22Rv1 (cell line): ENCODE results near the gene PLAC8L1.

Experiments
- ZFX ChIP-seq: fragments of 450-650 bp; IDR thresholded peaks from 2 replicates; pipeline ENCODE4 v1.6.1; 2017; ENCODE audit warnings: antibody characterized with exemption, borderline replicate concordance
- TF ChIP-seq, protein P1 (sequence below): fragments of 450-650 bp; IDR thresholded peaks from 2 replicates; pipeline ENCODE4 v1.5.1; 2017; ENCODE audit warnings: mild to moderate bottlenecking

DNA sequence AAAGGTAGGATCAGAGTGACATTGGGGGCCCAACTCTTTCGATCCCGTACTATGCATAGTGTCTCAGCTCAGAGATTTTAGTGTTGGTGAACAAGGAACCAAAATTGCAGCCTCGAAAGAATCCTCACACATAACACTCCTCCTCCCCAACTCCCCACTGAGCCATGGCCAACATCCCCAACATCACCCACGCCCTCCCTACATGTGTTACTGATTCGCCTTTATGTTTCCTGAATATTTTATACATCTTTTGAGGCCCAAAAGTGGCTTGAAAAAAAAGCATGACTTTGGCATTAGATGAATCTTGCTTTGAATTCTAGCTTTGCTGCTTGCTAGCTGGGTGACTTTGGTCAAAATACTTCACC lies 45.2 kb downstream of the PLAC8L1 start:
- TF ChIP-seq, protein P1, sequence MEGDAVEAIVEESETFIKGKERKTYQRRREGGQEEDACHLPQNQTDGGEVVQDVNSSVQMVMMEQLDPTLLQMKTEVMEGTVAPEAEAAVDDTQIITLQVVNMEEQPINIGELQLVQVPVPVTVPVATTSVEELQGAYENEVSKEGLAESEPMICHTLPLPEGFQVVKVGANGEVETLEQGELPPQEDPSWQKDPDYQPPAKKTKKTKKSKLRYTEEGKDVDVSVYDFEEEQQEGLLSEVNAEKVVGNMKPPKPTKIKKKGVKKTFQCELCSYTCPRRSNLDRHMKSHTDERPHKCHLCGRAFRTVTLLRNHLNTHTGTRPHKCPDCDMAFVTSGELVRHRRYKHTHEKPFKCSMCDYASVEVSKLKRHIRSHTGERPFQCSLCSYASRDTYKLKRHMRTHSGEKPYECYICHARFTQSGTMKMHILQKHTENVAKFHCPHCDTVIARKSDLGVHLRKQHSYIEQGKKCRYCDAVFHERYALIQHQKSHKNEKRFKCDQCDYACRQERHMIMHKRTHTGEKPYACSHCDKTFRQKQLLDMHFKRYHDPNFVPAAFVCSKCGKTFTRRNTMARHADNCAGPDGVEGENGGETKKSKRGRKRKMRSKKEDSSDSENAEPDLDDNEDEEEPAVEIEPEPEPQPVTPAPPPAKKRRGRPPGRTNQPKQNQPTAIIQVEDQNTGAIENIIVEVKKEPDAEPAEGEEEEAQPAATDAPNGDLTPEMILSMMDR = no peak
- no peak for TF ChIP-seq ZFX
